Activated naive CD4-positive, alpha-beta T cell treated with anti-CD3 and anti-CD28 coated beads, Interleukin-2, amount 10 ng/mL, durations not matched to agents 7 days and 5 days (primary cell): ENCODE measurements around the gene LYAR.
"Not testable (repeated sequence)": the region's sequence is repeated elsewhere in the genome, so short reads cannot be mapped to it uniquely, and the experiment has no call there.

Source experiments
- CTCF ChIA-PET: fragments of 350-600 bp; sonication (Branson Sonifier 250); formaldehyde crosslinking; loops from one replicate; lab custom pipeline; 2021; ENCODE audit warnings: antibody characterized with exemption; lab: Charles Lee
- DNase-seq: peaks from one replicate; pipeline ENCODE4 v3.0.0-alpha.2; 2020
- H3K27ac Mint-ChIP-seq: one replicate; pipeline ENCODE4 v1.8.0; 2021; ENCODE audit warnings: mild to moderate bottlenecking, moderate library complexity, mixed read lengths
- H3K27me3 Mint-ChIP-seq: one replicate; pipeline ENCODE4 v1.8.0; 2021; ENCODE audit warnings: mild to moderate bottlenecking, mixed read lengths
- H3K36me3 Mint-ChIP-seq: one replicate; pipeline ENCODE4 v1.8.0; 2021; ENCODE audit warnings: mixed read lengths
- H3K4me1 Mint-ChIP-seq: one replicate; pipeline ENCODE4 v1.8.0; 2021; ENCODE audit warnings: mixed read lengths
- H3K4me3 Mint-ChIP-seq: one replicate; pipeline ENCODE4 v1.8.0; 2021; ENCODE audit warnings: mild to moderate bottlenecking, moderate library complexity, mixed read lengths
- H3K9me3 Mint-ChIP-seq: one replicate; pipeline ENCODE4 v1.8.0; 2021; ENCODE audit warnings: mixed read lengths

Gene LYAR

GRCh38 chr4:4267981-4268380, 22.0 kb downstream of the LYAR start:
- CTCF ChIA-PET: no interaction called here
- Mint-ChIP-seq H3K4me1 (peaks cover 24% of the 10 kb centered on the region), H3K27me3 (peaks cover 10% of the 10 kb centered on the region), H3K36me3 (peaks cover 26% of the 10 kb centered on the region), H3K9me3 (no peaks in the 10 kb centered on the region), H3K4me3 (no peak overlapping the region), H3K27ac (peak overlapping the region; percentile 11)
- DNase-seq: no peak

DNA sequence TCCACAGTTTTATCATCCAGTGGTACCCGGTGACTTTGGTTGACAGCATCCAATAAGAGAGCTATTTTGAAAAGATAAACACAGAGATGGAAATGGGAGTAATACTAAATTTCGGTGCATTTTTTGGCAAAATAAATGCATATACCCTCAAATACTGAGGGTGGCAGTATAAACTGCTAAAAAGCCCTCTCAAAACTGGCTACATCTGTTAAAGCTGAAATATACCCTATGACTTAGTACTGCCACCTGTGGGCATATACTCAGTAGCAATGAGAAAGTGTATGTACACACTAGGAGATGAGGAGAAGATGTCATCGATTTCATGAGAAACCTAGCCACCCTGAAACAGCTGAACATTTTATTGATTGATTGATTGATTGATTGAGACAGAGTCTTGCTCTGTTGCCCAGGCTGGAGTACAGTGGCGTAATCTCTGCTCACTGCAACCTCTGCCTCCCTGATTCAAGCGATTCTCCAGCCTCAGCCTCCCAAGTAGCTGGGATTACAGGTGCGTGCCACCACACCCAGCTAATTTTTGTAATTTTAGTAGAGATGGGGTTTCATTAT, 29.7 kb downstream of the LYAR start:
- Mint-ChIP-seq H3K4me3 (no peak overlapping the region), H3K4me1 (no peaks in the 10 kb centered on the region), H3K27ac (no peak overlapping the region), H3K27me3 (peaks cover 16% of the 10 kb centered on the region), H3K9me3 (no peaks in the 10 kb centered on the region), H3K36me3 (no peaks in the 10 kb centered on the region)
- CTCF ChIA-PET: interaction anchor here (0.7 to 2.4 kb wide), 9 partner anchors 9 to 172 kb away, joined by 3 to 17 read pairs (median 4); no protein-coding TSS in a partner anchor
- DNase-seq: no peak

GRCh38 chr4:4259484-4260100, 30.4 kb downstream of the LYAR start:
- Mint-ChIP-seq H3K27me3 (peaks cover 19% of the 10 kb centered on the region), H3K9me3 (no peaks in the 10 kb centered on the region), H3K36me3 (no peaks in the 10 kb centered on the region), H3K4me1 (no peaks in the 10 kb centered on the region), H3K27ac (no peak overlapping the region), H3K4me3 (no peak overlapping the region)
- CTCF ChIA-PET: interaction anchor here (0.7 to 2.4 kb wide), 10 partner anchors 9 to 173 kb away, joined by 3 to 17 read pairs (median 4); no protein-coding TSS in a partner anchor
- no peak for DNase-seq

GRCh38 chr4:4257705-4258104, 32.2 kb downstream of the LYAR start:
- H3K4me1 Mint-ChIP-seq, H3K36me3 Mint-ChIP-seq, H3K27ac Mint-ChIP-seq, H3K9me3 Mint-ChIP-seq, H3K4me3 Mint-ChIP-seq, CTCF ChIA-PET, DNase-seq: not testable (repeated sequence)
- peaks cover 21% of the 10 kb centered on the region for H3K27me3 Mint-ChIP-seq

GRCh38 chr4:4256799-4257198, 33.2 kb downstream of the LYAR start:
- Mint-ChIP-seq H3K4me1 (no peaks in the 10 kb centered on the region), H3K27me3 (peaks cover 21% of the 10 kb centered on the region), H3K36me3 (no peaks in the 10 kb centered on the region), H3K27ac (no peak overlapping the region), H3K4me3 (no peak overlapping the region), H3K9me3 (no peaks in the 10 kb centered on the region)
- DNase-seq: no peak
- CTCF ChIA-PET: interaction anchor here (0.8 to 2.2 kb wide), 2 partner anchors 17 to 79 kb away, joined by 3 to 12 read pairs; no protein-coding TSS in a partner anchor

- H3K36me3 Mint-ChIP-seq: no peaks in the 10 kb centered on the region
- no peak overlapping the region for H3K27ac Mint-ChIP-seq
- H3K9me3 Mint-ChIP-seq: no peaks in the 10 kb centered on the region
- no peak overlapping the region for H3K4me3 Mint-ChIP-seq
- DNase-seq: no peak
- CTCF ChIA-PET: interaction anchor here (1.5 to 2.2 kb wide), 2 partner anchors 79 to 81 kb away, joined by 4 to 12 read pairs; no protein-coding TSS in a partner anchor
- no peaks in the 10 kb centered on the region for H3K4me1 Mint-ChIP-seq
- peaks cover 28% of the 10 kb centered on the region for H3K27me3 Mint-ChIP-seq
These were observed 35.3 kb downstream of the LYAR start for GRCh38 chr4:4254666-4255065.

GRCh38 chr4:4254199-4254598, 35.8 kb downstream of the LYAR start:
- no peak for DNase-seq
- Mint-ChIP-seq H3K36me3 (no peaks in the 10 kb centered on the region), H3K4me1 (peaks cover 1% of the 10 kb centered on the region), H3K27ac (no peak overlapping the region), H3K4me3 (no peak overlapping the region), H3K9me3 (no peaks in the 10 kb centered on the region), H3K27me3 (peaks cover 28% of the 10 kb centered on the region)
- CTCF ChIA-PET: interaction anchor here (1.5 kb wide), 1 partner anchor 79 kb away, joined by 4 read pairs; no protein-coding TSS in a partner anchor

DNA sequence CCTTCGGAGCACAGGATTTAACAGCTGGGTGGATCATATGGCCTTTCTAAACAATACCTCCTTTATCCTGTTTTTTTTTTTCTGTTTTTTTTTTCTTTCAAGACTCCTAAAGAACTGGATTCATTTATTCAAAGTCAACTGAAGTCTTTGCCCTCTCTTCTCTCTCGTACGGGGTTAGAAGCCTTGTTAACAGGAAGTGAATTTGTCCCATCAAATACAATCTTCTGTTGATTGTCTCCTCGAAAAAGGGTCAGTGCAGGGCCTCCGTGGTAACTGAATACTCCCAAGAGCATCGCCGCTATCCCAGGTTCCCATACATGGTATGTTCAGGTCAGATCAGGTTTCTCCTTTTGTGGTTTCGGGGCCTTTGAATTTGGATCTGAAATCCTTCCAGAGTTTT, 40.1 kb downstream of the LYAR start:
- CTCF ChIA-PET: interaction anchor here (1.5 kb wide), 1 partner anchor 86 kb away, joined by 6 read pairs; no protein-coding TSS in a partner anchor

DNA sequence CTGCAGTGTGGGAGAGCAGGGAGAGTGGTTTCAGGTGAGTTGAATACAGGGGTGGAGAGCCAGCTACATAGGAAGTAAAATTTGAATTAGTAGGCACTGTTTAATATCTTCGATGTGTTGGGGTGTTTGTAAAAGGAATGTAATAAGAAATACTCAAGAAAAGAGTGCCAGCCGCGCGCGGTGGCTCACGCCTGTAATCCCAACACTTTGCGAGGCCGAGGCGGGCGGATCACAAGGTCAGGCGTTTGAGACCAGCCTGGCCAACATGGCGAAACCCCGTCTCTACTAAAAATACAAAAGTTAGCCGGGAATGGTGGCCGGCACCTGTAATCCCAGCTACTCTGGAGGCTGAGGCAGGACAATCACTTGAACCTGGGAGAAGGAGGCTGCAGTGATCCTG, 40.6 kb downstream of the LYAR start:
- peaks cover 30% of the 10 kb centered on the region for H3K4me1 Mint-ChIP-seq
- H3K4me3 Mint-ChIP-seq: peak overlapping the region; percentile 76
- H3K27me3 Mint-ChIP-seq: peaks cover 19% of the 10 kb centered on the region
- CTCF ChIA-PET: interaction anchor here (1.5 kb wide), 2 partner anchors 67 to 86 kb away, joined by 4 to 6 read pairs; no protein-coding TSS in a partner anchor
- H3K9me3 Mint-ChIP-seq, DNase-seq, H3K27ac Mint-ChIP-seq: not testable (repeated sequence)
- peaks cover 14% of the 10 kb centered on the region for H3K36me3 Mint-ChIP-seq

More for the DNA sequence above, 40.1 kb downstream of the LYAR start:
- Mint-ChIP-seq H3K27me3 (peaks cover 22% of the 10 kb centered on the region), H3K27ac (no peak overlapping the region), H3K4me1 (peaks cover 30% of the 10 kb centered on the region), H3K4me3 (no peak overlapping the region), H3K36me3 (peaks cover 12% of the 10 kb centered on the region), H3K9me3 (no peaks in the 10 kb centered on the region)
- no peak for DNase-seq

DNA sequence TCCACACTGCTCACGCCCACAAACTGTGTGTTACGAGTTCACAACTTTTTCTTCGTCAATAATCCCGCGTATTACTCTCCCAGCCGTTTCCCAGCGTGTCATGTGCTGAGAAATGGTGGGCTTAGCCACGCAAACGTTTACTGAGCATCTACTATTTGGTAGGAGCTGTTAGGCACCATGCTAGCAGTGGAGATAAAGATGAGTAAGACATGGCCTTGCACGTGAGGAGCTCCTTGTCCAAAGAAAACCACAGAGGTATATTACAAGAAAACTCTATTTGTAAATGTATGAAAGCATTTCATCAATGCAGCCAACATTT, 41.1 kb downstream of the LYAR start:
- Mint-ChIP-seq H3K27ac (peak overlapping the region; percentile 97), H3K4me1 (peaks cover 30% of the 10 kb centered on the region), H3K9me3 (no peaks in the 10 kb centered on the region), H3K4me3 (peak overlapping the region; percentile 76), H3K36me3 (peaks cover 14% of the 10 kb centered on the region), H3K27me3 (peaks cover 16% of the 10 kb centered on the region)
- CTCF ChIA-PET: interaction anchor here (1.5 kb wide), 2 partner anchors 66 to 87 kb away, joined by 4 to 6 read pairs; no protein-coding TSS in a partner anchor
- no peak for DNase-seq

GRCh38 chr4:4248029-4248884, 41.7 kb downstream of the LYAR start, which contains the start of gene TMEM128:
TSS of gene TMEM128 (minus strand) at chr4:4248223. CDS start at chr4:4248202, 21 bp downstream.
- CTCF ChIA-PET: interaction anchor here (1.5 kb wide), 2 partner anchors 65 to 88 kb away, joined by 4 to 6 read pairs; no protein-coding TSS in a partner anchor
- Mint-ChIP-seq H3K9me3 (no peaks in the 10 kb centered on the region), H3K27ac (peak within 1 kb of the TSS; percentile 97), H3K4me1 (peaks cover 30% of the 10 kb centered on the region), H3K4me3 (peak within 1 kb of the TSS; percentile 76), H3K36me3 (peaks cover 18% of the 10 kb centered on the region), H3K27me3 (peaks cover 13% of the 10 kb centered on the region)
- peak; percentile 95 for DNase-seq

- H3K9me3 Mint-ChIP-seq: no peaks in the 10 kb centered on the region
- H3K4me3 Mint-ChIP-seq: peak overlapping the region; percentile 76
- CTCF ChIA-PET: interaction anchor here (0.8 kb wide), 1 partner anchor 12 kb away, joined by 3 read pairs; no protein-coding TSS in a partner anchor
- DNase-seq: no peak
- peaks cover 12% of the 10 kb centered on the region for H3K27me3 Mint-ChIP-seq
- peaks cover 19% of the 10 kb centered on the region for H3K36me3 Mint-ChIP-seq
- peak overlapping the region; percentile 97 for H3K27ac Mint-ChIP-seq
- H3K4me1 Mint-ChIP-seq: peaks cover 30% of the 10 kb centered on the region
These were observed 42.3 kb downstream of the LYAR start for GRCh38 chr4:4247696-4248028.

DNA sequence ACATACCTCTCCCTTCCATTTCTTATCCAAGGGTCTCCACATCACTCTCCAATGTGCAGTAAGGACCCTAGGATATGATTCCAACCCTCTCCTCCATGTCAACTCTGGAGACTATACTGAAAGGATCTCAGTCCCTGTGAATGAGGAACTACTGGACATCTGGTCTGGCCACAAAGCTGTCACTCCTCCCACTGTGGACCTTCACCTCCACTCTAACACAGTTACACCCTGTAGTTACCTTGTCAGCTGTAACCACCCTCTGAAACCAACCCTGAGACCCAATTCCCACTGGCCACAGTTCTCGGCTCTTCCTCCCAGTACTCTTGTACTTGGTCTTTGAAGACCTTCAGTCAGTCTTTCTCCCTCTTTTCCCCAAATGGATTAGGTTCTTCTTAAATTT, 44.8 kb downstream of the LYAR start:
- CTCF ChIA-PET: no interaction called here
- H3K27ac Mint-ChIP-seq: no peak overlapping the region
- DNase-seq: no peak
- peaks cover 5% of the 10 kb centered on the region for H3K27me3 Mint-ChIP-seq
- peaks cover 30% of the 10 kb centered on the region for H3K4me1 Mint-ChIP-seq
- H3K4me3 Mint-ChIP-seq: no peak overlapping the region
- H3K9me3 Mint-ChIP-seq: no peaks in the 10 kb centered on the region
- H3K36me3 Mint-ChIP-seq: peaks cover 30% of the 10 kb centered on the region

GRCh38 chr4:4239551-4239950, 50.4 kb downstream of the LYAR start:
- H3K36me3 Mint-ChIP-seq: peaks cover 42% of the 10 kb centered on the region
- H3K4me3 Mint-ChIP-seq, H3K9me3 Mint-ChIP-seq, H3K27ac Mint-ChIP-seq, CTCF ChIA-PET, DNase-seq, H3K4me1 Mint-ChIP-seq, H3K27me3 Mint-ChIP-seq: not testable (repeated sequence)
